CD4-positive, alpha-beta T cell (primary cell): Measurements from ENCODE around the gene METTL3. TPM values are rescaled to one million over a fixed set of nuclear protein-coding genes. Genes with fewer than 3 reads are reported as not detected.

Experiments
- ATAC-seq: fragments of 200-7000 bp; cut with Tn5 transposase; one replicate; pipeline ENCODE4 v1.10.0; 2022; ENCODE audit warnings: mild to moderate bottlenecking; ENCODE audit not compliant: poor library complexity
- CTCF ChIA-PET: fragments of 350-600 bp; sonication (Branson Sonifier 250); formaldehyde crosslinking; loops from one replicate; lab custom pipeline; 2021; ENCODE audit warnings: antibody characterized with exemption, inconsistent platforms; lab: Charles Lee
- POLR2A ChIA-PET: fragments of 350-600 bp; sonication (Branson Sonifier 250); formaldehyde crosslinking; loops from one replicate; lab custom pipeline; 2021; ENCODE audit warnings: antibody characterized with exemption, inconsistent platforms; lab: Charles Lee
- DNase-seq, 14 experiments: peaks; one replicate each; pipeline ENCODE4 v3.0.0-alpha.2; 2013 to 2020; ENCODE audit warnings: mixed read lengths in 2 of 14
- H3K27ac ChIP-seq, 2 donors: one replicate each; pipeline versions ENCODE4 v1.5.1 to v1.7.0; 2013; ENCODE audit warnings: low read length in 2 of 2, low read depth in 1 of 2, mild to moderate bottlenecking in 1 of 2
- H3K27me3 ChIP-seq, 2 experiments: 1 replicate in 1 of 2; 2 replicates in 1 of 2; pipeline versions ENCODE4 v1.6.1 to v1.7.0; 2013; ENCODE audit warnings: low read length in 2 of 2, control low read depth in 1 of 2, mild to moderate bottlenecking in 1 of 2, moderate library complexity in 1 of 2; ENCODE audit not compliant: insufficient read depth in 2 of 2, control insufficient read depth in 1 of 2
- H3K36me3 ChIP-seq: one replicate; pipeline ENCODE4 v1.6.1; 2013; ENCODE audit warnings: low read length, control low read depth; ENCODE audit not compliant: insufficient read depth
- H3K4me1 ChIP-seq: one replicate; pipeline ENCODE4 v1.6.1; 2013; ENCODE audit warnings: low read length, control low read depth; ENCODE audit not compliant: insufficient read depth
- H3K4me3 ChIP-seq: one replicate; pipeline ENCODE4 v1.5.1; 2013; ENCODE audit warnings: mild to moderate bottlenecking, low read length, moderate library complexity
- H3K9me3 ChIP-seq, 2 experiments: 1 replicate in 1 of 2; 2 replicates in 1 of 2; pipeline versions ENCODE4 v1.6.1 to v1.7.0; 2013; ENCODE audit warnings: low read length in 2 of 2, mild to moderate bottlenecking in 2 of 2, control low read depth in 1 of 2, moderate library complexity in 1 of 2; ENCODE audit not compliant: control insufficient read depth in 1 of 2, insufficient read depth in 1 of 2
- H3K27ac Mint-ChIP-seq: one replicate; pipeline ENCODE4 v1.8.0; 2020; ENCODE audit warnings: mixed read lengths
- H3K27me3 Mint-ChIP-seq: one replicate; pipeline ENCODE4 v1.8.0; 2021; ENCODE audit warnings: mixed read lengths
- H3K36me3 Mint-ChIP-seq: one replicate; pipeline ENCODE4 v1.8.0; 2021; ENCODE audit warnings: low read depth, mixed read lengths
- H3K4me1 Mint-ChIP-seq: one replicate; pipeline ENCODE4 v1.8.0; 2021; ENCODE audit warnings: low read depth, mixed read lengths
- H3K4me3 Mint-ChIP-seq: one replicate; pipeline ENCODE4 v1.8.0; 2020; ENCODE audit warnings: mild to moderate bottlenecking, mixed read lengths
- H3K9me3 Mint-ChIP-seq: one replicate; pipeline ENCODE4 v1.8.0; 2020; ENCODE audit warnings: mixed read lengths
- CTCF ChIP-seq: fragments of 200-600 bp; IDR thresholded peaks from one replicate; pipeline ENCODE4 v1.8.0; 2022; ENCODE audit warnings: antibody characterized with exemption, mild to moderate bottlenecking
- intact Hi-C, 2 experiments: fragments of 100-400 bp; cut with DNase I in 1 of 2; cut with micrococcal nuclease in 1 of 2; formaldehyde crosslinking; loops; one replicate each; pipeline versions ENCODE4 v1.15.1 to v1.9.0; 2023 to 2025; cut with DNase I, micrococcal nuclease
- total RNA-seq, 174 experiments: library from RNA in 2 of 174; stranded (reverse) in 2 of 174; gene quantifications; one replicate each; pipeline ENCODE4 v1.2.3 and lab custom pipeline; 2021 to 2026

The METTL3 gene
- total RNA-seq, 2 experiments from 2014 or later = 31.9 to 34.5 TPM

GRCh38 chr14:21514341-21514740, 3.2 kb upstream of the METTL3 start:
- CTCF ChIA-PET = interaction anchor here (3.4 kb wide), 1 partner anchor 16 kb away, joined by 11 read pairs; no protein-coding TSS in a partner anchor
- H3K4me1 Mint-ChIP-seq = peaks cover 24% of the 10 kb centered on the region
- Histone ChIP-seq H3K27me3 (no peaks in the 10 kb centered on the region), H3K36me3 (no peaks in the 10 kb centered on the region), H3K4me1 (peaks cover 16% of the 10 kb centered on the region), H3K4me3 (no peak overlapping the region), H3K9me3 (no peaks in the 10 kb centered on the region), H3K27ac (no peak overlapping the region)
- peaks cover 6% of the 10 kb centered on the region for H3K27me3 Mint-ChIP-seq
- H3K36me3 Mint-ChIP-seq = peaks cover 19% of the 10 kb centered on the region
- no peak for ATAC-seq
- no peak overlapping the region for H3K27ac Mint-ChIP-seq
- no peak for DNase-seq
- no peak overlapping the region for H3K4me3 Mint-ChIP-seq
- POLR2A ChIA-PET = interaction anchor here (1.1 kb wide), 1 partner anchor 12 kb away, joined by 4 read pairs; the partner anchor contains the start of gene SALL2
- TF ChIP-seq CTCF = no peak
- intact Hi-C loops = no loop called here
- peaks cover 2% of the 10 kb centered on the region for H3K9me3 Mint-ChIP-seq

GRCh38 chr14:21509432-21510143, 1.6 kb downstream of the METTL3 start:
- Mint-ChIP-seq H3K36me3 (peaks cover 39% of the 10 kb centered on the region), H3K9me3 (peaks cover 2% of the 10 kb centered on the region)

GRCh38 chr14:21506557-21506956, 4.6 kb downstream of the METTL3 start:
- Histone ChIP-seq H3K9me3 (no peaks in the 10 kb centered on the region), H3K27ac (no peak overlapping the region), H3K4me1 (peaks cover 29% of the 10 kb centered on the region), H3K27me3 (no peaks in the 10 kb centered on the region), H3K36me3 (peaks cover 28% of the 10 kb centered on the region), H3K4me3 (no peak overlapping the region)
- DNase-seq = no peak
- Mint-ChIP-seq H3K27ac (peak overlapping the region; percentile 27), H3K36me3 (peaks cover 64% of the 10 kb centered on the region), H3K9me3 (peaks cover 2% of the 10 kb centered on the region), H3K4me1 (peaks cover 51% of the 10 kb centered on the region), H3K27me3 (no peaks in the 10 kb centered on the region), H3K4me3 (no peak overlapping the region)
- ATAC-seq = no peak
- TF ChIP-seq CTCF = no peak
- intact Hi-C loops = no loop called here
- ChIA-PET CTCF (no interaction called here), POLR2A (no interaction called here)

More at GRCh38 chr14:21509432-21510143, 1.6 kb downstream of the METTL3 start:
- peaks cover 7% of the 10 kb centered on the region for H3K36me3 ChIP-seq
- peaks cover 56% of the 10 kb centered on the region for H3K4me1 Mint-ChIP-seq
- H3K4me1 ChIP-seq = peaks cover 33% of the 10 kb centered on the region
- peak overlapping the region; percentile 98 for H3K27ac Mint-ChIP-seq
- ChIA-PET POLR2A (interaction anchor here (2.7 to 4.4 kb wide), 2 partner anchors 16 to 32 kb away, joined by 7 to 35 read pairs; partner anchors contain the start of genes RAB2B, SALL2 and TOX4), CTCF (interaction anchor here (1.9 to 4.7 kb wide), 3 partner anchors 11 to 33 kb away, joined by 5 to 31 read pairs (median 18); partner anchors contain the start of genes RAB2B and TOX4)
- no peaks in the 10 kb centered on the region for H3K27me3 ChIP-seq
- H3K27ac ChIP-seq = no peak overlapping the region
- intact Hi-C loops = loop anchor here (2.0 kb wide), 3 partner anchors 33 to 1257 kb away; partner anchors contain the start of genes OXA1L (in 1 of the 2), RAB2B (in 1 of the 2) and TOX4 (in 1 of the 2)
- DNase-seq (no peak), ATAC-seq (no peak)
- H3K4me3 ChIP-seq = peak overlapping the region; percentile 83
- no peaks in the 10 kb centered on the region for H3K9me3 ChIP-seq
- no peak for TF ChIP-seq CTCF
- H3K4me3 Mint-ChIP-seq = peak overlapping the region; percentile 98
- H3K27me3 Mint-ChIP-seq = no peaks in the 10 kb centered on the region
